SJSA1 (cell line): ENCODE measurements around the gene FBXO38. TPM values are rescaled to one million over a fixed set of nuclear protein-coding genes. Genes with fewer than 3 reads are reported as not detected.

ENCODE experiments used
- DNase-seq, 2 experiments: peaks; one replicate each; pipeline ENCODE4 v3.0.0-alpha.2; 2015 to 2020; ENCODE audit warnings: low spot score in 2 of 2, low read depth in 1 of 2
- H3K27ac ChIP-seq: fragments of 250-450 bp; sonication (Bioruptor Pico); 2 replicates; pipeline ENCODE4 v1.5.1; 2020; ENCODE audit warnings: mild to moderate bottlenecking, moderate library complexity
- H3K27me3 ChIP-seq: fragments of 250-450 bp; sonication (Bioruptor Pico); replicated peaks from 2 replicates; pipeline ENCODE4 v1.5.1; 2020; ENCODE audit warnings: mild to moderate bottlenecking, moderate library complexity
- H3K36me3 ChIP-seq: fragments of 250-450 bp; sonication (Bioruptor Pico); 2 replicates; pipeline ENCODE4 v1.5.1; 2020; ENCODE audit warnings: mild to moderate bottlenecking
- H3K4me1 ChIP-seq: fragments of 250-450 bp; sonication (Bioruptor Pico); replicated peaks from 2 replicates; pipeline ENCODE4 v1.6.1; 2021; ENCODE audit warnings: mild to moderate bottlenecking
- H3K4me3 ChIP-seq: fragments of 250-450 bp; sonication (Bioruptor Pico); 2 replicates; pipeline ENCODE4 v1.5.1; 2020; ENCODE audit warnings: mild to moderate bottlenecking
- H3K9me3 ChIP-seq: fragments of 250-450 bp; sonication (Bioruptor Pico); replicated peaks from 2 replicates; pipeline ENCODE4 v1.5.1; 2020; ENCODE audit warnings: mild to moderate bottlenecking
- total RNA-seq: library from RNA; depleted of rRNA; stranded (reverse); fragments of >200 nt; shearing (Covaris generic); gene quantifications from 2 replicates; pipeline ENCODE4 v1.2.3, GENCODE V29; 2014

FBXO38 gene
- total RNA-seq, 1 experiment from 2014 or later = 58.4 TPM

- no peaks in the 10 kb centered on the region for H3K36me3 ChIP-seq
- no peaks in the 10 kb centered on the region; the same call in 1 of the 2 replicates for H3K4me1 ChIP-seq
- no peaks in the 10 kb centered on the region for H3K9me3 ChIP-seq
- DNase-seq = no peak
- H3K4me3 ChIP-seq = no peak overlapping the region
- no peak overlapping the region for H3K27ac ChIP-seq
- H3K27me3 ChIP-seq = no peaks in the 10 kb centered on the region
Observed at GRCh38 chr5:148372166-148372725, 11.5 kb upstream of the FBXO38 start.

GRCh38 chr5:148372893-148373292 lies 10.9 kb upstream of the FBXO38 start:
- Histone ChIP-seq H3K27ac (no peak overlapping the region), H3K4me3 (no peak overlapping the region), H3K4me1 (no peaks in the 10 kb centered on the region; the same call in 1 of the 2 replicates), H3K27me3 (no peaks in the 10 kb centered on the region), H3K9me3 (no peaks in the 10 kb centered on the region), H3K36me3 (no peaks in the 10 kb centered on the region)
- no peak for DNase-seq

GRCh38 chr5:148374690-148375360 lies 8.9 kb upstream of the FBXO38 start:
- Histone ChIP-seq H3K4me3 (no peak overlapping the region), H3K36me3 (no peaks in the 10 kb centered on the region), H3K27ac (no peak overlapping the region), H3K27me3 (no peaks in the 10 kb centered on the region), H3K4me1 (no peaks in the 10 kb centered on the region; the same call in 1 of the 2 replicates), H3K9me3 (no peaks in the 10 kb centered on the region)
- DNase-seq = peak in 1 of 2 experiments; percentile 30

GRCh38 chr5:148376198-148376597 lies 7.6 kb upstream of the FBXO38 start:
- Histone ChIP-seq H3K4me3 (no peak overlapping the region), H3K4me1 (no peaks in the 10 kb centered on the region; the same call in 1 of the 2 replicates), H3K27ac (no peak overlapping the region), H3K36me3 (no peaks in the 10 kb centered on the region), H3K27me3 (no peaks in the 10 kb centered on the region), H3K9me3 (no peaks in the 10 kb centered on the region)
- no peak for DNase-seq

GRCh38 chr5:148378670-148379069 lies 5.1 kb upstream of the FBXO38 start:
- DNase-seq = no peak
- Histone ChIP-seq H3K4me1 (peaks cover 8% of the 10 kb centered on the region), H3K9me3 (no peaks in the 10 kb centered on the region), H3K27ac (no peak overlapping the region), H3K27me3 (no peaks in the 10 kb centered on the region), H3K36me3 (no peaks in the 10 kb centered on the region), H3K4me3 (no peak overlapping the region)

- Histone ChIP-seq H3K4me1 (peaks cover 9% of the 10 kb centered on the region), H3K4me3 (no peak overlapping the region), H3K9me3 (no peaks in the 10 kb centered on the region), H3K27ac (no peak overlapping the region), H3K36me3 (peaks cover 6% of the 10 kb centered on the region; the same call in 1 of the 2 replicates), H3K27me3 (no peaks in the 10 kb centered on the region)
- no peak for DNase-seq
Observed at GRCh38 chr5:148379340-148379739, 4.4 kb upstream of the FBXO38 start.

GRCh38 chr5:148381906-148382305 lies 1.9 kb upstream of the FBXO38 start:
- no peak overlapping the region for H3K4me3 ChIP-seq
- no peaks in the 10 kb centered on the region for H3K9me3 ChIP-seq
- H3K4me1 ChIP-seq = peaks cover 34% of the 10 kb centered on the region
- no peaks in the 10 kb centered on the region for H3K27me3 ChIP-seq
- no peak overlapping the region for H3K27ac ChIP-seq
- H3K36me3 ChIP-seq = peaks cover 22% of the 10 kb centered on the region
- no peak for DNase-seq

GRCh38 chr5:148382961-148383360 lies 797 bp upstream of the FBXO38 start:
- no peaks in the 10 kb centered on the region for H3K27me3 ChIP-seq
- H3K4me3 ChIP-seq = peak overlapping the region; percentile 70
- no peaks in the 10 kb centered on the region for H3K9me3 ChIP-seq
- DNase-seq = no peak
- H3K4me1 ChIP-seq = peaks cover 45% of the 10 kb centered on the region
- H3K36me3 ChIP-seq = peaks cover 25% of the 10 kb centered on the region
- H3K27ac ChIP-seq = peak overlapping the region; percentile 95

- peak overlapping the region; percentile 95 for H3K27ac ChIP-seq
- no peaks in the 10 kb centered on the region for H3K27me3 ChIP-seq
- H3K4me3 ChIP-seq = peak overlapping the region; percentile 70
- H3K4me1 ChIP-seq = peaks cover 53% of the 10 kb centered on the region
- no peaks in the 10 kb centered on the region for H3K9me3 ChIP-seq
- DNase-seq = no peak
- H3K36me3 ChIP-seq = peaks cover 39% of the 10 kb centered on the region
Observed at GRCh38 chr5:148384380-148384737, 601 bp downstream of the FBXO38 start.

GRCh38 chr5:148385094-148385493 lies 1.3 kb downstream of the FBXO38 start:
- Histone ChIP-seq H3K36me3 (peaks cover 41% of the 10 kb centered on the region), H3K27ac (peak overlapping the region; percentile 95), H3K4me3 (no peak overlapping the region), H3K27me3 (no peaks in the 10 kb centered on the region), H3K4me1 (peaks cover 53% of the 10 kb centered on the region), H3K9me3 (no peaks in the 10 kb centered on the region)
- no peak for DNase-seq

GRCh38 chr5:148386041-148386440 lies 2.3 kb downstream of the FBXO38 start:
- Histone ChIP-seq H3K36me3 (peaks cover 47% of the 10 kb centered on the region), H3K27ac (peak overlapping the region; percentile 10; the same call in 1 of the 2 replicates), H3K4me3 (no peak overlapping the region), H3K9me3 (no peaks in the 10 kb centered on the region), H3K4me1 (peaks cover 53% of the 10 kb centered on the region), H3K27me3 (no peaks in the 10 kb centered on the region)
- no peak for DNase-seq

- peak in 1 of 2 experiments; percentile 77 for DNase-seq
- Histone ChIP-seq H3K4me1 (peaks cover 55% of the 10 kb centered on the region), H3K27ac (0 out of 2 replicates have a peak overlapping the region, but pooled peaks have one; percentile 3)
Observed at GRCh38 chr5:148387325-148387724, 3.6 kb downstream of the FBXO38 start.

GRCh38 chr5:148388696-148389095 lies 4.9 kb downstream of the FBXO38 start:
- Histone ChIP-seq H3K4me1 (peaks cover 61% of the 10 kb centered on the region), H3K27ac (no peak overlapping the region), H3K27me3 (no peaks in the 10 kb centered on the region), H3K9me3 (no peaks in the 10 kb centered on the region), H3K4me3 (no peak overlapping the region), H3K36me3 (peaks cover 63% of the 10 kb centered on the region)
- DNase-seq = no peak

More at GRCh38 chr5:148387325-148387724, 3.6 kb downstream of the FBXO38 start:
- peaks cover 54% of the 10 kb centered on the region for H3K36me3 ChIP-seq
- H3K4me3 ChIP-seq = no peak overlapping the region
- H3K27me3 ChIP-seq = no peaks in the 10 kb centered on the region
- no peaks in the 10 kb centered on the region for H3K9me3 ChIP-seq

GRCh38 chr5:148390914-148391313 lies 7.2 kb downstream of the FBXO38 start:
- Histone ChIP-seq H3K27me3 (no peaks in the 10 kb centered on the region), H3K4me3 (no peak overlapping the region), H3K4me1 (peaks cover 47% of the 10 kb centered on the region), H3K9me3 (no peaks in the 10 kb centered on the region), H3K36me3 (peaks cover 67% of the 10 kb centered on the region), H3K27ac (no peak overlapping the region)
- no peak for DNase-seq
